Right atrium auricular region (tissue), 2 donors: Measurements from ENCODE around the gene MTCH2. TPM values are rescaled to one million over a fixed set of nuclear protein-coding genes. Genes with fewer than 3 reads are reported as not detected.

Source experiments
- DNase-seq: peaks from one replicate; pipeline ENCODE4 v3.0.0-alpha.2; 2019; ENCODE audit warnings: low spot score
- H3K27ac ChIP-seq, 2 donors: fragments of 200-600 bp; sonication (generic); 1 replicate in 1 of 2; 2 replicates in 1 of 2; pipeline ENCODE4 v1.5.1; 2016 to 2019
- H3K27me3 ChIP-seq, 2 donors: fragments of 200-600 bp; sonication (generic); one replicate each; pipeline versions ENCODE4 v1.5.1 to v1.6.0; 2017 to 2019
- H3K36me3 ChIP-seq: fragments of 200-600 bp; sonication (generic); one replicate; pipeline ENCODE4 v1.5.1; 2016
- H3K4me1 ChIP-seq, 2 donors: fragments of 200-600 bp; sonication (generic); one replicate each; pipeline versions ENCODE4 v1.5.1 to v1.6.0; 2017 to 2019
- H3K4me3 ChIP-seq, 2 donors: fragments of 200-600 bp; sonication (generic); 1 replicate in 1 of 2; 2 replicates in 1 of 2; pipeline ENCODE4 v1.5.1; 2017 to 2019; ENCODE audit warnings: mild to moderate bottlenecking in 1 of 2, moderate library complexity in 1 of 2
- H3K9me3 ChIP-seq, 2 donors: fragments of 200-600 bp; sonication (generic); one replicate each; pipeline ENCODE4 v1.5.1; 2019
- total RNA-seq, 2 donors: library from RNA; depleted of rRNA; stranded (reverse); fragments of >200 nt; gene quantifications; one replicate each; pipeline ENCODE4 v1.1.0, GENCODE V29; 2016
- TF ChIP-seq, protein P1 (sequence below), 2 donors: fragments of 200-600 bp; sonication (generic); IDR thresholded peaks; one replicate each; pipeline ENCODE4 v1.5.1; 2019; ENCODE audit warnings: antibody characterized with exemption in 2 of 2

MTCH2 gene
- total RNA-seq, 2 donors from 2014 or later = 40.9 to 52.4 TPM

DNA sequence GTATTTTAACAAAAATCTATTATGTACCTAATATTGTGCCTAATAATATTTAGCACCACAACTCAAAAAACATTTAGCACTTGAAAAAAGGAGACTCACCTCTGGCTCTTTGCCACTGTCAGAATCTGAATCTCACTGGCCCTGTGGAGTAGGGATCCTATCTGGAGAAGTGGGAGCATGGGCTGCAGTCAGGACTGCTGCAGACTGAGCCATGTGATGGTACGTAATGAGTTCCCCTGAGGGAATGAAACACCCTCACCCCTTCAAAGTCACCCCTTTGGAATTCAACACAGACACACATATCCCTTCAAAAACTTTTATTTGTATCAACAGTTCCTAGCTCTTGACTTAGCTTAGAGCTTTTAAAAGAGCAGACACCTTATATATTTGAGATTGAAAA, 70.5 kb downstream of the MTCH2 start:
- H3K4me3 ChIP-seq = no peak overlapping the region
- TF ChIP-seq, protein P1, sequence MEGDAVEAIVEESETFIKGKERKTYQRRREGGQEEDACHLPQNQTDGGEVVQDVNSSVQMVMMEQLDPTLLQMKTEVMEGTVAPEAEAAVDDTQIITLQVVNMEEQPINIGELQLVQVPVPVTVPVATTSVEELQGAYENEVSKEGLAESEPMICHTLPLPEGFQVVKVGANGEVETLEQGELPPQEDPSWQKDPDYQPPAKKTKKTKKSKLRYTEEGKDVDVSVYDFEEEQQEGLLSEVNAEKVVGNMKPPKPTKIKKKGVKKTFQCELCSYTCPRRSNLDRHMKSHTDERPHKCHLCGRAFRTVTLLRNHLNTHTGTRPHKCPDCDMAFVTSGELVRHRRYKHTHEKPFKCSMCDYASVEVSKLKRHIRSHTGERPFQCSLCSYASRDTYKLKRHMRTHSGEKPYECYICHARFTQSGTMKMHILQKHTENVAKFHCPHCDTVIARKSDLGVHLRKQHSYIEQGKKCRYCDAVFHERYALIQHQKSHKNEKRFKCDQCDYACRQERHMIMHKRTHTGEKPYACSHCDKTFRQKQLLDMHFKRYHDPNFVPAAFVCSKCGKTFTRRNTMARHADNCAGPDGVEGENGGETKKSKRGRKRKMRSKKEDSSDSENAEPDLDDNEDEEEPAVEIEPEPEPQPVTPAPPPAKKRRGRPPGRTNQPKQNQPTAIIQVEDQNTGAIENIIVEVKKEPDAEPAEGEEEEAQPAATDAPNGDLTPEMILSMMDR (IDR thresholded peaks at IDR 0.05) = no peak
- H3K4me1 ChIP-seq = peaks cover 0 to 25% of the 10 kb centered on the region in 2 donors
- no peaks in the 10 kb centered on the region for H3K27me3 ChIP-seq
- no peaks in the 10 kb centered on the region for H3K9me3 ChIP-seq
- DNase-seq = no peak
- no peak overlapping the region for H3K27ac ChIP-seq
- H3K36me3 ChIP-seq = peaks cover 33% of the 10 kb centered on the region

DNA sequence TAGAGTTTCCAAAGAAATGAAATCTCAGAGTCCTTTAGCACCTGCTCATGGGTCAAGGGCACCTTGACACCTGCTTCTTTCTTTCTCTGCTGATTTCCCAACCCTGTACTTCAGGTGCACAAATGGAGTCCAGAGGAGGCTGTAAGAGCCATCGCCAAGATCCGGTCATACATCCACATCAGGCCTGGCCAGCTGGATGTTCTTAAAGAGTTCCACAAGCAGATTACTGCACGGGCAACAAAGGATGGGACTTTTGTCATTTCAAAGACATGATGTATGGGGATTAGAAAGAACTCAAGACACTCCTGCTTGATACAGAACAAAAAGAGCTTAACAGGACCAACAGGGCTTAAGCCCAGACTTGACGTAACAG, 71.0 kb downstream of the MTCH2 start:
- H3K27ac ChIP-seq = no peak overlapping the region
- no peak overlapping the region for H3K4me3 ChIP-seq
- H3K36me3 ChIP-seq = peaks cover 33% of the 10 kb centered on the region
- TF ChIP-seq, protein P1 (IDR thresholded peaks at IDR 0.05) = no peak
- DNase-seq = no peak
- peaks cover 0 to 26% of the 10 kb centered on the region in 2 donors for H3K4me1 ChIP-seq
- H3K9me3 ChIP-seq = no peaks in the 10 kb centered on the region
- H3K27me3 ChIP-seq = no peaks in the 10 kb centered on the region

DNA sequence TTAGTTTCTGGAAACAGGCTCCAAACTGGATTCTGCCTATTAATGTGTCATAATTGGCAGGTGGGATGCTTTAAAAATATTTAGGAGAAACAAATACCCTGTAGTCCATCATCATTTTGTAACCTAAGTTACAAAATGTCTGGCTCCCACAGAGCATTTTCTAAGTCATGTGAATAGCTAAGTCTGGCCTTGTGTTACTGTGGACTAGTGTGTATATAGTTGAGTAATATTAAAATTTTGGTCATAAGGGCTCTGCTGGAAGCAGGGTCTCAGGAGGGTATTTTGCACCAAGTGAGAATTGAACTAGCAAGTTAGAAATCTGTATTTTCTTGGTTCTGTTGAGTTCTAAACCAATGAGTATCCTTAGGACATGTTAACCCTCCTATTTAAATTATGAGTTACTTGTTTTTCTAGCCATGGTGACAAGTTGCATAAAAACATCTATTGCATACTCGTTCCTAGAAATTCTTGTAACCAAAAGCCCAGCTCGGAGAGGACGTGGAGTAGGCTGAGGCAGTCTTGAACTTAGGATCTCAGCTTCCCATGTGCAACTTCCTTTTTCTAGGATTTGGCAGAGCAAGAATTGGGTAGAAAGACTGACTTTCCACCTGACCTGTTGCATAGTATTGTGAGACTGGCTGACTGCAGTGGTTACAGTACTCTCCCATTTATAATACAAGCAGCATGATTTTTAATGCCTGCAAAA, 71.6 kb downstream of the MTCH2 start:
- Histone ChIP-seq H3K36me3 (peaks cover 32% of the 10 kb centered on the region), H3K27ac (no peak overlapping the region), H3K27me3 (no peaks in the 10 kb centered on the region), H3K9me3 (no peaks in the 10 kb centered on the region), H3K4me1 (peaks cover 0 to 31% of the 10 kb centered on the region in 2 donors), H3K4me3 (no peak overlapping the region)
- no peak for DNase-seq
- TF ChIP-seq, protein P1 (IDR thresholded peaks at IDR 0.05) = no peak

DNA sequence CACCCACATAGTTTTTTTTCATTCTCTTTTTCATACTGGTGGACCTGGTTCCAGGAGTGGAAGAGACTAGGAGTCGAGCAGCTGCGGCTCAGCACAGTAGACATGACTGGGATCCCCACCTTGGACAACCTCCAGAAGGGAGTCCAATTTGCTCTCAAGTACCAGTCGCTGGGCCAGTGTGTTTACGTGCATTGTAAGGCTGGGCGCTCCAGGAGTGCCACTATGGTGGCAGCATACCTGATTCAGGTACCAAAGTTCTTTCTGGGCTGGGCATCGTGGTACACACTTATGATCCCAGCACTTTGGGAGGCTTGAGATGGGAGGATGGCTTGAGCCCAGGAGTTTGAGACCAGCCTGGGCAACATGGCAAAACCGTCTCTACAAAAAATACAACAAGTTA, 72.7 kb downstream of the MTCH2 start:
- H3K27me3 ChIP-seq = no peaks in the 10 kb centered on the region
- H3K4me1 ChIP-seq = peaks cover 0 to 38% of the 10 kb centered on the region in 2 donors
- H3K4me3 ChIP-seq = no peak overlapping the region
- TF ChIP-seq, protein P1 (IDR thresholded peaks at IDR 0.05) = no peak
- no peaks in the 10 kb centered on the region for H3K9me3 ChIP-seq
- peaks cover 20% of the 10 kb centered on the region for H3K36me3 ChIP-seq
- DNase-seq = no peak
- no peak overlapping the region for H3K27ac ChIP-seq

Other genes with a start within 250 kb of the MTCH2 start
- gene SLC39A13, start 234.0 kb downstream of the MTCH2 start, total RNA-seq = 10 to 100 TPM; 78.4 to 79.8 TPM
- gene PSMC3, start 216.1 kb downstream of the MTCH2 start, total RNA-seq = 100 to 1,000 TPM; 130 to 177 TPM
- not detected for gene RAPSN, start 193.4 kb downstream of the MTCH2 start, total RNA-seq
- gene CELF1, start 89.4 kb downstream of the MTCH2 start, total RNA-seq = 10 to 100 TPM; 57.1 to 65.9 TPM
- gene PTPMT1, start 77.0 kb downstream of the MTCH2 start, total RNA-seq = 10 to 100 TPM; 26.9 to 50.1 TPM
- 10 to 100 TPM; 11.7 to 21.7 TPM for gene KBTBD4, start 63.6 kb downstream of the MTCH2 start, total RNA-seq
- 100 to 1,000 TPM in 1 of 2 donors, 10 to 100 TPM in 1; 93.4 to 125 TPM for gene NDUFS3, start 63.5 kb downstream of the MTCH2 start, total RNA-seq
- under 1 TPM in 1 of 2 donors, not detected in 1; 0.89 TPM for gene FAM180B, start 55.9 kb downstream of the MTCH2 start, total RNA-seq
- under 1 TPM in 1 of 2 donors, not detected in 1; 0.86 TPM for gene C1QTNF4, start 48.1 kb downstream of the MTCH2 start, total RNA-seq
- gene AGBL2, start 72.8 kb upstream of the MTCH2 start, total RNA-seq = not detected
- 10 to 100 TPM; 31.0 to 37.8 TPM for gene FNBP4, start 124.8 kb upstream of the MTCH2 start, total RNA-seq
- 10 to 100 TPM in 1 of 2 donors, 1 to 10 TPM in 1; 7.1 to 11.7 TPM for gene NUP160, start 205.8 kb upstream of the MTCH2 start, total RNA-seq